ENCODE results near the gene FOXI3. TPM values are rescaled to one million over a fixed set of nuclear protein-coding genes. Genes with fewer than 3 reads are reported as not detected.
"Not testable (repeated sequence)": the region's sequence is repeated elsewhere in the genome, so short reads cannot be mapped to it uniquely, and the experiment has no call there.

Gene FOXI3
- total RNA-seq, 4 donors from 2014 or later = not detected

- Histone ChIP-seq H3K27ac (no peak overlapping the region), H3K36me3 (no peaks in the 10 kb centered on the region), H3K9me3 (no peaks in the 10 kb centered on the region), H3K4me1 (no peaks in the 10 kb centered on the region), H3K27me3 (no peaks in the 10 kb centered on the region), H3K4me3 (no peak overlapping the region)
- WGBS, 2 donors = 44 to 52% methylated on average over 6 of the region's 6 CpGs
- TF ChIP-seq, protein P1, sequence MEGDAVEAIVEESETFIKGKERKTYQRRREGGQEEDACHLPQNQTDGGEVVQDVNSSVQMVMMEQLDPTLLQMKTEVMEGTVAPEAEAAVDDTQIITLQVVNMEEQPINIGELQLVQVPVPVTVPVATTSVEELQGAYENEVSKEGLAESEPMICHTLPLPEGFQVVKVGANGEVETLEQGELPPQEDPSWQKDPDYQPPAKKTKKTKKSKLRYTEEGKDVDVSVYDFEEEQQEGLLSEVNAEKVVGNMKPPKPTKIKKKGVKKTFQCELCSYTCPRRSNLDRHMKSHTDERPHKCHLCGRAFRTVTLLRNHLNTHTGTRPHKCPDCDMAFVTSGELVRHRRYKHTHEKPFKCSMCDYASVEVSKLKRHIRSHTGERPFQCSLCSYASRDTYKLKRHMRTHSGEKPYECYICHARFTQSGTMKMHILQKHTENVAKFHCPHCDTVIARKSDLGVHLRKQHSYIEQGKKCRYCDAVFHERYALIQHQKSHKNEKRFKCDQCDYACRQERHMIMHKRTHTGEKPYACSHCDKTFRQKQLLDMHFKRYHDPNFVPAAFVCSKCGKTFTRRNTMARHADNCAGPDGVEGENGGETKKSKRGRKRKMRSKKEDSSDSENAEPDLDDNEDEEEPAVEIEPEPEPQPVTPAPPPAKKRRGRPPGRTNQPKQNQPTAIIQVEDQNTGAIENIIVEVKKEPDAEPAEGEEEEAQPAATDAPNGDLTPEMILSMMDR (IDR thresholded peaks at IDR 0.05) = no peak
- TF ChIP-seq EP300 (IDR thresholded peaks at IDR 0.05) = no peak
- TF ChIP-seq POLR2A (IDR thresholded peaks at IDR 0.05) = no peak
- no peak for DNase-seq (ENCODE audit: low spot score in 2 of 2)
Observed at GRCh38 chr2:88416016-88416663, 36.4 kb downstream of the FOXI3 start.

GRCh38 chr2:88408870-88409269 lies 43.6 kb downstream of the FOXI3 start:
- H3K27me3 ChIP-seq; H3K4me1 ChIP-seq; H3K9me3 ChIP-seq; DNase-seq (ENCODE audit: low spot score in 2 of 2); H3K36me3 ChIP-seq; H3K27ac ChIP-seq; H3K4me3 ChIP-seq: not testable (repeated sequence)
- WGBS, 2 donors = 84 to 90% methylated on average over 5 of the region's 5 CpGs

DNA sequence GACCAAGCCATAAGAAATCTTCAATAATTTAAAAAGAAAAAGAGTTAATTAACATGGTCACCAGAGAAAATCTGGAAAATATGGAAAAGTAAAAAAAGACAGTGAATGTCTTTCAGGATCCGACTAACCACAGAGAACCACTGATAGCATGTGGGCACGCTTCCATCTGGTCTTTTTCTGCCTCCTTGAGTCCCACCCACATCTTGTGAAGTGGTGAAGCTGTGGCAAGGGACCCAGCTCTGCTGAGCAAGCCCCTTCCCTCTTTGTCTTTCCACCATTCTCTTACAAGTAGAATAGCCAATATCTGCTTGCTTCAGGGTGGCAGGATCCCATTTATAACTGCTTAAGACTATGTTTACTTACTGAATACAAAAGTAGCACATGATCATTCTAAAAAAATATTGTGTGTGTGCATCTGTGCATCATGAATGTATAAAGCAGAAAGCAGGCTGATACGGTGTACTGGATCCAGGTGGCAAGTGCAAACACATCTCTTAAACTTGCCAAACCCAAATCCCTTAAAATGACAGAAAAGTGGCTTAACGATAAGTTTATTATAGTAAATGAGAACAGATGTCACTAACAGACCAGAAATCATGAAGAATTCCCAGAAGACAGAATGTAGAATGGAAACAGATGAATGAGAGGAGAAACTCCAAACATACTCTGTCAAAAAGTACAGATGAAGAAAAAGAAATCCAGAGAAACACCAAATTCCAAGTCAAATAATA lies 52.3 kb downstream of the FOXI3 start:
- no peak for TF ChIP-seq POLR2A (IDR thresholded peaks at IDR 0.05)
- TF ChIP-seq EP300 (IDR thresholded peaks at IDR 0.05) = no peak
- TF ChIP-seq, protein P1 (IDR thresholded peaks at IDR 0.05) = no peak

DNA sequence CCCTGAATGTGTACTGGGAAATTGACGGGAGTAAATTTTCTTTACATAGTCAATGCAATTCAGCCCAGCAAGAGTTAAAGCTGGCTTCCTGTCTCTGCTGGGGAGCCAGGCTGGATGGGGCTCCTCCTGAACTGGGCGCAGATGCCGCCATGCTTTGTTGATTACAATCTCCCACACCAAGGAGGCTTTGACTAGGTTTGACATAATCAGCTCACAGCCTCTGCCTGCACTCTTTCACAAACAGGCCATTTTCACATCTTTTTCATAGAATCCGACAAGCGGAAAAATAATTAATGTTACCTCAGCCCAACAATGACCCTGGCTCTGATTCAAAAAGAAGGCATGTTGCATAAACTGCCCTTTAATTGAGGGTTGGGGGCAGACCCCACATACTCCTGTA lies 54.3 kb downstream of the FOXI3 start:
- no peaks in the 10 kb centered on the region for H3K36me3 ChIP-seq
- TF ChIP-seq EP300 (IDR thresholded peaks at IDR 0.05) (no peak), POLR2A (IDR thresholded peaks at IDR 0.05) (no peak)
- TF ChIP-seq, protein P1 (IDR thresholded peaks at IDR 0.05) = no peak
- no peak overlapping the region for H3K4me3 ChIP-seq
- no peak overlapping the region for H3K27ac ChIP-seq
- no peaks in the 10 kb centered on the region for H3K4me1 ChIP-seq
- no peaks in the 10 kb centered on the region for H3K9me3 ChIP-seq
- 30% methylated on average over 5 of the region's 5 CpGs for WGBS, 2 donors
- DNase-seq (ENCODE audit: low spot score in 2 of 2) = no peak
- H3K27me3 ChIP-seq = no peaks in the 10 kb centered on the region

More for the DNA sequence above, 52.3 kb downstream of the FOXI3 start:
- H3K27me3 ChIP-seq = no peaks in the 10 kb centered on the region
- no peak for DNase-seq (ENCODE audit: low spot score in 2 of 2)
- H3K4me3 ChIP-seq = no peak overlapping the region
- 46 to 47% methylated on average over 4 of the region's 4 CpGs for WGBS, 2 donors
- H3K9me3 ChIP-seq = no peaks in the 10 kb centered on the region
- H3K36me3 ChIP-seq = no peaks in the 10 kb centered on the region
- no peaks in the 10 kb centered on the region for H3K4me1 ChIP-seq
- H3K27ac ChIP-seq = no peak overlapping the region

Small RNA genes lying within 50 kb of the gene (small RNA-seq; reads per million reads assigned to genes)
- gene RNU6-1007P = not detected

Other genes with a start within 250 kb of the FOXI3 start
- gene EIF2AK3, start 174.8 kb upstream of the FOXI3 start, total RNA-seq = 10 to 100 TPM; 19.8 to 29.1 (median 25.9) TPM
- gene RPIA, start 239.0 kb upstream of the FOXI3 start, total RNA-seq = 10 to 100 TPM in 1 of 4 donors, 1 to 10 TPM in 3; 6.3 to 12.2 (median 8.0) TPM